SK-N-SH (cell line): ENCODE measurements around the gene ARHGAP26. TPM values are rescaled to one million over a fixed set of nuclear protein-coding genes. Genes with fewer than 3 reads are reported as not detected.

Experiments used
- CTCF ChIA-PET: fragments of 300-600, 350-600 bp; formaldehyde crosslinking; extraction: SDS; loops from one replicate; lab custom pipeline; 2021; lab: Yijun Ruan, JAX
- POLR2A ChIA-PET: fragments of 350-600 bp; sonication (Branson Sonifier 250); formaldehyde crosslinking; extraction: SDS; loops from one replicate; lab custom pipeline; 2020; ENCODE audit warnings: antibody characterized with exemption, inconsistent platforms; lab: Yijun Ruan, JAX
- DNase-seq: peaks from one replicate; pipeline ENCODE4 v3.0.0; 2012
- H2AFZ ChIP-seq: fragments of 200-600 bp; sonication (generic); 2 replicates; pipeline ENCODE4 v1.8.1; 2016; ENCODE audit warnings: antibody characterized with exemption, mild to moderate bottlenecking, low read depth
- H3F3A ChIP-seq: fragments of 200-600 bp; sonication (generic); replicated peaks from 2 replicates; pipeline ENCODE3; 2016; ENCODE audit warnings: antibody characterized with exemption, mild to moderate bottlenecking; ENCODE audit not compliant: insufficient read depth
- H3K27ac ChIP-seq, 2 experiments: fragments of 200-500 bp in 1 of 2; fragments of 200-600 bp in 1 of 2; sonication (Bioruptor generic) in 1 of 2; sonication (generic), shearing (Covaris generic) in 1 of 2; 2 replicates each; pipeline versions ENCODE4 v1.5.1 to v1.6.1; 2014 to 2016; ENCODE audit warnings: low read depth in 2 of 2, inconsistent platforms in 1 of 2, low read length in 1 of 2, mild to moderate bottlenecking in 1 of 2, mixed read lengths in 1 of 2
- H3K27me3 ChIP-seq: fragments of 200-600 bp; sonication (generic), shearing (Covaris generic); 2 replicates; pipeline ENCODE4 v1.6.1; 2016; ENCODE audit warnings: mixed run types; ENCODE audit not compliant: insufficient read depth
- H3K36me3 ChIP-seq, 2 experiments: fragments of 200-500 bp in 1 of 2; fragments of 200-600 bp in 1 of 2; sonication (Bioruptor generic) in 1 of 2; sonication (generic) in 1 of 2; replicated peaks in 1 of 2; 2 replicates each; pipeline versions ENCODE3 to v1.5.1; 2014 to 2016; ENCODE audit warnings: low read length in 1 of 2, mild to moderate bottlenecking in 1 of 2; ENCODE audit not compliant: insufficient read depth in 2 of 2, control insufficient read depth in 1 of 2
- H3K4me1 ChIP-seq, 2 experiments: fragments of 200-500 bp in 1 of 2; fragments of 200-600 bp in 1 of 2; sonication (Bioruptor generic) in 1 of 2; sonication (generic), shearing (Covaris generic) in 1 of 2; 2 replicates each; pipeline versions ENCODE4 v1.5.1 to v1.6.1; 2014 to 2016; ENCODE audit warnings: low read depth in 1 of 2, low read length in 1 of 2, mixed run types in 1 of 2; ENCODE audit not compliant: insufficient read depth in 2 of 2, control insufficient read depth in 1 of 2
- H3K4me2 ChIP-seq: fragments of 200-600 bp; sonication (generic), shearing (Covaris generic); 2 replicates; pipeline ENCODE4 v1.6.1; 2017; ENCODE audit warnings: mixed run types
- H3K4me3 ChIP-seq, 2 experiments: fragments of 200-500 bp in 1 of 2; fragments of 200-600 bp in 1 of 2; sonication (Bioruptor generic) in 1 of 2; sonication (generic), shearing (Covaris generic) in 1 of 2; 2 replicates each; pipeline versions ENCODE4 v1.5.1 to v1.8.1; 2014 to 2016; ENCODE audit warnings: low read depth in 2 of 2, inconsistent platforms in 1 of 2, low read length in 1 of 2, mild to moderate bottlenecking in 1 of 2, mixed read lengths in 1 of 2, moderate library complexity in 1 of 2
- H3K79me2 ChIP-seq: fragments of 200-600 bp; sonication (generic); 2 replicates; pipeline ENCODE4 v1.8.1; 2017; ENCODE audit warnings: mild to moderate bottlenecking; ENCODE audit not compliant: insufficient read depth
- H3K9ac ChIP-seq: fragments of 200-600 bp; sonication (generic); 2 replicates; pipeline ENCODE4 v1.6.1; 2017; ENCODE audit warnings: mixed run types
- H3K9me2 ChIP-seq: fragments of 200-600 bp; sonication (generic); 2 replicates; pipeline ENCODE4 v1.6.1; 2017; ENCODE audit warnings: mixed run types
- H3K9me3 ChIP-seq: fragments of 200-600 bp; sonication (generic); 2 replicates; pipeline ENCODE4 v1.6.1; 2017; ENCODE audit warnings: mixed run types, mild to moderate bottlenecking, moderate library complexity
- H4K20me1 ChIP-seq: fragments of 200-600 bp; sonication (generic); 2 replicates; pipeline ENCODE4 v1.6.1; 2017; ENCODE audit warnings: mild to moderate bottlenecking, mixed run types; ENCODE audit not compliant: insufficient read depth
- CHD2 ChIP-seq: fragments of 150-350 bp; IDR thresholded peaks from 2 replicates; pipeline ENCODE4 v1.6.1; 2018; ENCODE audit warnings: low read length; ENCODE audit not compliant: partially characterized antibody
- EP300 ChIP-seq, 2 experiments: IDR thresholded peaks; 2 replicates each; pipeline versions ENCODE4 v1.4.0 to v1.6.1; 2012; ENCODE audit warnings: borderline replicate concordance in 1 of 2, low read depth in 1 of 2, low read length in 1 of 2
- FOSL2 ChIP-seq: IDR thresholded peaks from 2 replicates; pipeline ENCODE4 v1.4.0; 2012; ENCODE audit warnings: low read depth, mild to moderate bottlenecking, moderate library complexity, borderline replicate concordance
- FOXJ3 ChIP-seq: sonication (generic); formaldehyde crosslinking; IDR thresholded peaks from 2 replicates; pipeline ENCODE4 v1.5.1; 2020; ENCODE audit warnings: mild to moderate bottlenecking, missing genetic modification reagents
- FOXM1 ChIP-seq: IDR thresholded peaks from 2 replicates; pipeline ENCODE4 v1.4.0; 2012; ENCODE audit warnings: low read depth, mild to moderate bottlenecking
- GABPA ChIP-seq: IDR thresholded peaks from 2 replicates; pipeline ENCODE4 v1.4.0; 2012; ENCODE audit warnings: low read depth, mild to moderate bottlenecking
- GATA2 ChIP-seq: sonication (generic); formaldehyde crosslinking; IDR thresholded peaks from 2 replicates; pipeline ENCODE4 v1.5.0; 2020; ENCODE audit warnings: mild to moderate bottlenecking, missing genetic modification reagents
- IRF3 ChIP-seq: fragments of 150-350 bp; IDR thresholded peaks from 2 replicates; pipeline ENCODE4 v1.6.1; 2016; ENCODE audit warnings: mild to moderate bottlenecking, low read depth, low read length
- MEF2A ChIP-seq: IDR thresholded peaks from 2 replicates; pipeline ENCODE4 v1.4.0; 2012; ENCODE audit warnings: low read depth, borderline replicate concordance
- MXI1 ChIP-seq: IDR thresholded peaks from 2 replicates; pipeline ENCODE4 v1.6.1; 2012; ENCODE audit warnings: mild to moderate bottlenecking, low read depth, low read length, improper control_type of control experiment
- NFIC ChIP-seq: IDR thresholded peaks from 2 replicates; pipeline ENCODE4 v1.4.0; 2012; ENCODE audit warnings: borderline replicate concordance
- NRF1 ChIP-seq: IDR thresholded peaks from 2 replicates; pipeline ENCODE4 v1.6.1; 2012; ENCODE audit warnings: low read depth, mild to moderate bottlenecking, low read length
- PBX3 ChIP-seq: IDR thresholded peaks from 2 replicates; pipeline ENCODE4; 2012
- POLR2AphosphoS5 ChIP-seq: IDR thresholded peaks from 2 replicates; pipeline ENCODE4 v1.6.1; 2012; ENCODE audit warnings: low read depth, low read length
- RAD21 ChIP-seq: IDR thresholded peaks from 2 replicates; pipeline ENCODE4 v1.6.1; 2012; ENCODE audit warnings: mild to moderate bottlenecking, low read length
- RCOR1 ChIP-seq: fragments of 150-350 bp; IDR thresholded peaks from 2 replicates; pipeline ENCODE4 v1.6.1; 2017; ENCODE audit warnings: antibody characterized with exemption, low read length
- REST ChIP-seq: IDR thresholded peaks from 2 replicates; pipeline ENCODE4 v1.6.1; 2012; ENCODE audit warnings: mild to moderate bottlenecking, low read depth, low read length, moderate library complexity
- RFX5 ChIP-seq: IDR thresholded peaks from 2 replicates; pipeline ENCODE4 v1.6.1; 2012; ENCODE audit warnings: mild to moderate bottlenecking, improper control_type of control experiment, low read length
- SIN3A ChIP-seq: IDR thresholded peaks from 2 replicates; pipeline ENCODE4 v1.6.1; 2012; ENCODE audit warnings: low read depth, mild to moderate bottlenecking, low read length, moderate library complexity, borderline replicate concordance
- SMC3 ChIP-seq: IDR thresholded peaks from 2 replicates; pipeline ENCODE4 v1.6.1; 2012; ENCODE audit warnings: low read depth, low read length, improper control_type of control experiment
- TAF1 ChIP-seq: IDR thresholded peaks from 2 replicates; pipeline ENCODE4 v1.6.1; 2012; ENCODE audit warnings: low read depth, mild to moderate bottlenecking, low read length, moderate library complexity, borderline replicate concordance
- TCF12 ChIP-seq: IDR thresholded peaks from 2 replicates; pipeline ENCODE4 v1.4.0; 2012
- TEAD4 ChIP-seq: IDR thresholded peaks from 2 replicates; pipeline ENCODE4 v1.4.0; 2012; ENCODE audit warnings: mild to moderate bottlenecking, borderline replicate concordance; ENCODE audit not compliant: insufficient read depth
- YY1 ChIP-seq: IDR thresholded peaks from 2 replicates; pipeline ENCODE4 v1.4.0; 2012; ENCODE audit warnings: low read depth, mild to moderate bottlenecking
- WGBS: methylation state at CpG from one replicate; pipeline ENCODE4 v1.1.6; 2017; ENCODE audit warnings: low lambda C conversion rate; 5-methylcytosine and 5-hydroxymethylcytosine counted together
- polyA plus RNA-seq, 3 experiments: library from polyadenylated mRNA; depleted of rRNA; stranded (reverse); fragments of >200 nt; gene quantifications; 2 replicates each; pipeline ENCODE4 v1.2.3, GENCODE V29; 2012
- TF ChIP-seq, protein P1 (sequence below): IDR thresholded peaks from 2 replicates; pipeline ENCODE4 v1.4.0; 2012; ENCODE audit warnings: low read depth
- TF ChIP-seq, protein P2 (sequence below): IDR thresholded peaks from 2 replicates; pipeline ENCODE4 v1.4.0; 2012; ENCODE audit warnings: low read depth, borderline replicate concordance

The ARHGAP26 gene
- polyA plus RNA-seq, 1 of the 3 experiments (the other 2 are of a cell fraction) = 6.1 TPM

DNA sequence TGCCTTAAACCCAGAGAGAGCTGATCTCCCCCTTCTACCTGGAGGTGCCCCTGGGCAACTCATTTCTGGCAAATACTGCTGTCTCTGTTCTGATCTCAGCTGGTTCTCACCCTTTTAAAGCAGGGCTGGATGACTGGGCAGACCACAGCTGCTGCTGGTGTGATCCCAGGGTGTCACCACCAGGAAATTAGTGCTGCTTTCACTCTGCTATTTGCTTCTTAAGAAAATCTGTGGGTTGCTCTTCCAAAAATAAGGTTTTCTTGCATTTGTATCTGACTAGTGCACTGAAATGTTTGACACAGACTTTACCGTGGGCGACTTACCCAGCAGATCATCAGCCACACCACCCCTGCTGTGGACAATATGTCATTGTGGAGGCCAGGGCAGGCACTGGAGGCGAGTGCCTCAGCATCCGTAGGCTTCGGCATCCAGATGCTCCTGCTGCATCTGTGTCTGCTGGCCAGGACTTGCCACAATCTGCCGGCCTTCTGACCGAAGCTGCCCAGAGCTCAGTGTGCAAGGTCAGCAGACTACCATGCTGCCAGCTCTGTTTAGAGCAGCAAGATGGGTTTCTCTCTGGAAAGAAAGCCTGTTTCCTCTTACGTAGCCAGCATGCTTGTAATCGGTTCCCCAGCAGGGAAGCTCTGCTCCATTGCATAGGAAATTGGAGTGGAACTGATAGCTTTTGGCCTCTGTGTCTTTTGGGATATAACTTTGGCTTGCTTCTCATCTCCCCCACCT, 13.6 kb downstream of the ARHGAP26 start:
- Histone ChIP-seq H3K9me2 (no peaks in the 10 kb centered on the region), H2AFZ (peak overlapping the region; percentile 31; the same call in 1 of the 2 replicates), H3K4me2 (peak overlapping the region; percentile 53), H3F3A (no peaks in the 10 kb centered on the region), H3K9ac (no peak overlapping the region), H3K4me1 (peaks cover 35 to 54% of the 10 kb centered on the region in 2 experiments), H3K9me3 (no peaks in the 10 kb centered on the region), H3K27ac (peak overlapping the region; percentile 17 to 93; a peak in 3 of 4 replicates), H3K4me3 (no peak overlapping the region), H3K79me2 (0 out of 2 replicates have a peak, but pooled peaks cover 3% of the 10 kb centered on the region), H3K36me3 (no peaks in the 10 kb centered on the region), H3K27me3 (no peaks in the 10 kb centered on the region), H4K20me1 (no peaks in the 10 kb centered on the region)
- ChIA-PET CTCF (interaction anchor here (0.6 to 2.6 kb wide), 19 partner anchors 12 to 105 kb away, joined by 3 to 15 read pairs (median 4); partner anchors contain the start of gene ARHGAP26), POLR2A (interaction anchor here (0.9 to 2.7 kb wide), 3 partner anchors 11 to 25 kb away, joined by 3 to 15 read pairs (median 8); partner anchors contain the start of gene ARHGAP26)
- DNase-seq = peak; percentile 76
- WGBS = 21% methylated on average over 3 of the region's 9 CpGs
- TF ChIP-seq MEF2A (no peak), FOSL2 (no peak), TCF12 (no peak; the same call in 1 of the 2 replicates), RFX5 (no peak), POLR2AphosphoS5 (no peak), FOXJ3 (CRISPR knock-in tag) (peak; percentile 28; the same call in 1 of the 2 replicates), TEAD4 (no peak), GABPA (no peak), FOXM1 (no peak), NFIC (no peak), TAF1 (no peak), IRF3 (no peak), RAD21 (peak; percentile 13; the same call in 1 of the 2 replicates), SIN3A (no peak), RCOR1 (peak; percentile 82), NRF1 (no peak), CHD2 (peak; percentile 70), MXI1 (peak; percentile 64), GATA2 (CRISPR knock-in tag) (peak; percentile 7; the same call in 1 of the 2 replicates), SMC3 (no peak), REST (no peak), PBX3 (no peak), EP300 (IDR thresholded peaks at IDR 0.05; ENCODE audit: borderline replicate concordance in 1 of 2, low read depth in 1 of 2, low read length in 1 of 2) (peak in 1 of 2 experiments; percentile 60; a peak in 1 of 4 replicates), YY1 (no peak)
- TF ChIP-seq, protein P1, sequence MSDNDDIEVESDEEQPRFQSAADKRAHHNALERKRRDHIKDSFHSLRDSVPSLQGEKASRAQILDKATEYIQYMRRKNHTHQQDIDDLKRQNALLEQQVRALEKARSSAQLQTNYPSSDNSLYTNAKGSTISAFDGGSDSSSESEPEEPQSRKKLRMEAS = 0 out of 2 replicates have a peak, but pooled peaks have one; percentile 38
- TF ChIP-seq, protein P2, sequence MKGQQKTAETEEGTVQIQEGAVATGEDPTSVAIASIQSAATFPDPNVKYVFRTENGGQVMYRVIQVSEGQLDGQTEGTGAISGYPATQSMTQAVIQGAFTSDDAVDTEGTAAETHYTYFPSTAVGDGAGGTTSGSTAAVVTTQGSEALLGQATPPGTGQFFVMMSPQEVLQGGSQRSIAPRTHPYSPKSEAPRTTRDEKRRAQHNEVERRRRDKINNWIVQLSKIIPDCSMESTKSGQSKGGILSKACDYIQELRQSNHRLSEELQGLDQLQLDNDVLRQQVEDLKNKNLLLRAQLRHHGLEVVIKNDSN = no peak
